Astrocyte of the spinal cord (primary cell): ENCODE results near the gene A4GALT.

Source experiments
- DNase-seq: peaks from one replicate; pipeline ENCODE4 v3.0.0; 2011; ENCODE audit warnings: low read depth, low spot score
- H3K4me3 ChIP-seq: 2 replicates; pipeline ENCODE4 v1.5.1; 2011; ENCODE audit warnings: low read depth, mild to moderate bottlenecking, low read length, moderate library complexity
- in situ Hi-C: cut with HindIII; loops from 2 replicates; pipeline ENCODE4 v1.10.0; 2017; ENCODE audit warnings: low sequenced_read_pairs
- TF ChIP-seq, protein P1 (sequence below): IDR thresholded peaks from 2 replicates; pipeline ENCODE4 v1.5.1; 2012; ENCODE audit warnings: low read depth, mild to moderate bottlenecking, low read length, inconsistent platforms

The A4GALT gene

DNA sequence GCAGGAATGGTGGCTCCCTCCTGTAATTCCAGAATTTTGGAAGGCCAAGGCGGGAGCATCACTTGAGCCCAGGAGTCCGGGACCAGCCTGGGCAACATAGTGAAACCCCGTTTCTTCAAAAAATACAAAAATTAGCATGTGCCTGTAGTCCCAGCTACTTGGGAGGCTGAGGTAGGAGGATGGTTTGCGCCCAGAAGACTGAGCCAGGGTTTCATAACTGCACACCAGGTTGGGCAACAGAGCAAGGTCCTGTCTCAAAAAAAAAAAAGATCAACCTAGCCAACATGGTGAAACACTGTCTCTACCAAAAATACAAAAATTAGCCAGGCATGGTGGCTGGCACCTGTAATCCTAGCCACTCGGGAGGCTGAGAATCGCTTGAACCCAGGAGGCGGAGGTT, 6.4 kb downstream of the A4GALT start:
- in situ Hi-C loops = no loop called here
- no peak overlapping the region for H3K4me3 ChIP-seq
- TF ChIP-seq, protein P1, sequence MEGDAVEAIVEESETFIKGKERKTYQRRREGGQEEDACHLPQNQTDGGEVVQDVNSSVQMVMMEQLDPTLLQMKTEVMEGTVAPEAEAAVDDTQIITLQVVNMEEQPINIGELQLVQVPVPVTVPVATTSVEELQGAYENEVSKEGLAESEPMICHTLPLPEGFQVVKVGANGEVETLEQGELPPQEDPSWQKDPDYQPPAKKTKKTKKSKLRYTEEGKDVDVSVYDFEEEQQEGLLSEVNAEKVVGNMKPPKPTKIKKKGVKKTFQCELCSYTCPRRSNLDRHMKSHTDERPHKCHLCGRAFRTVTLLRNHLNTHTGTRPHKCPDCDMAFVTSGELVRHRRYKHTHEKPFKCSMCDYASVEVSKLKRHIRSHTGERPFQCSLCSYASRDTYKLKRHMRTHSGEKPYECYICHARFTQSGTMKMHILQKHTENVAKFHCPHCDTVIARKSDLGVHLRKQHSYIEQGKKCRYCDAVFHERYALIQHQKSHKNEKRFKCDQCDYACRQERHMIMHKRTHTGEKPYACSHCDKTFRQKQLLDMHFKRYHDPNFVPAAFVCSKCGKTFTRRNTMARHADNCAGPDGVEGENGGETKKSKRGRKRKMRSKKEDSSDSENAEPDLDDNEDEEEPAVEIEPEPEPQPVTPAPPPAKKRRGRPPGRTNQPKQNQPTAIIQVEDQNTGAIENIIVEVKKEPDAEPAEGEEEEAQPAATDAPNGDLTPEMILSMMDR = no peak
- no peak for DNase-seq

DNA sequence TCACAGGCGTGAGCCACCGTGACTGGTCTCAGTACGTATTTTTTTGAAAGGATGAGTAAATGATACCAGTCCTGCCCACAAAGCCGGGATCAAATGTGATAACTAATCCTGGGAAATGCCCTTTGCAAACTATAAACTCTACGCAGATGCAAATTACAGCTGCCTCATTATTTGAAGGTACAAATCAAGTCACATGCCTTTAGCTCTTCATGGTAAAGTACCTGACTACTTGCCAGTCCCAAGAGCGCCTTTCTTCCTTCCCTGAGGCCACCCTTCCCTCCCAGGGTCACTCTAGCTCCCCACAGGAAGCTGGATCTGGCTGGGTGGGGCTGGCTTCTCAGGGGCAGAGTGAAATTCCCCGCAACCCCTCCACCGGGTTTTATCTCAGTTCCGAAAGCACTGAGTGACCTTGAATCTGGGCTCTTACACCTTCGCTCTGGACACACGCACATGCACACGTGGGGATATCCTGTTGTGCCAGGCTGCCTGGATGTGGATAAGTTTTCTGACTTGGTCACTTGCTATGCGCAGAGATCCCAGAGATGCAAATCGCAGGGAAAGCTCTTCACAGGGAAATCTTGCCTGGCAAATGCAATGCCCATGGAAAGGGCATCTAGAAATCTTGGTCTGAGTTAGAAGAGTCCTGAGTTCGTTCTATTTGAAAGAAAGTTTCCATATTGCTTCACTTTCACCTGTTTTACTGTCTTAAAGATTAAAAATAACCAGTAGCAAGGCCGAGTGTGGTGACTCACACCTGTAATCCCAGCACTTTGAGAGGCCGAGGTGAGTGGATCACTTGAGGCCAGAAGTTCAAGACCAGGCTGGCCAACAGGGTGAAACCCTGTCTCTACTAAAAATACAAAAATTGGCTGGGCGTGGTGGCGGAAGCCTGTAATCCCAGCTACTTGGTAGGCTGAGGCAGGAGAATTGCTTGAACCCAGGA, 8.5 kb downstream of the A4GALT start:
- TF ChIP-seq, protein P1 = no peak
- DNase-seq = no peak
- in situ Hi-C loops = no loop called here
- no peak overlapping the region for H3K4me3 ChIP-seq

DNA sequence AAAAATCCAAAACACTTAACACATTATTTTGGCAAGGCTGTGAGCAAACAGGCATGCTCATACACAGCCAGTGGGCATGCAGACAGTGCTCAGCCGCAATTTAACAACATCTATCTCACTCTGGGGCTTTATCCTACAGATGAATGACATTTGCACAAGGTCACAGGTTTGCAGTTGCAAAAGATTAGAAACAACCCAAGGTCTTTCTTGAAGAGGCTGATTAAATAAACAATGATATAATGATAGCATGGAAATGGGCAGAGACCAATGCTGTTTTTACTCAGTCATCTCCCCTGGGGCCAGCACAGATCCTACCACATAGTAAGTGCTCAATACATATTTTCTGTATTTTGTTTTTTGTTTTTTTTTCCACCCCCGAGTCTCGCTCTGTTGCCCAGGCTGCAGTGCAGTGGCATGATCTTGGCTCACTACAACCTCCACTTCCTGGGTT, 9.4 kb downstream of the A4GALT start:
- in situ Hi-C loops = no loop called here
- TF ChIP-seq, protein P1 = no peak
- no peak for DNase-seq
- H3K4me3 ChIP-seq = no peak overlapping the region

DNA sequence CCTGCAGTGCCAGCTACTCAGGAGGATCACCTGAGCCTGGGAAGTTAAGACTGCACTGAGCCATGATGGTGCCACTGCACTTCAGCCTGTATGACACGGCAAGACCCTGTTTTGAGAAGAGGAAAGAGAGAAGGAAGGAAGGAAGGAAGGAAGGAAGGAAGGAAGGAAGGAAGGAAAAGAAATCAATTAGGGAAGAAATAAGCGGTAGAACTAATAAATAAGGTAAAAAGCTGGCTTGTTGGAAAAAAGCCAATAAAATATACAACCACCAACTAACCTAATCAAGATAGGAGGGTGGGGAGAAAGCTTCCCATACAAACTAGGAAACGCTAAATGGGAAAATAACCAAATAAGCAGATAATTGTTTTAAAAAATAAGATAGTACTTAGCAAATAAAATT, 12.3 kb downstream of the A4GALT start:
- in situ Hi-C loops = no loop called here

DNA sequence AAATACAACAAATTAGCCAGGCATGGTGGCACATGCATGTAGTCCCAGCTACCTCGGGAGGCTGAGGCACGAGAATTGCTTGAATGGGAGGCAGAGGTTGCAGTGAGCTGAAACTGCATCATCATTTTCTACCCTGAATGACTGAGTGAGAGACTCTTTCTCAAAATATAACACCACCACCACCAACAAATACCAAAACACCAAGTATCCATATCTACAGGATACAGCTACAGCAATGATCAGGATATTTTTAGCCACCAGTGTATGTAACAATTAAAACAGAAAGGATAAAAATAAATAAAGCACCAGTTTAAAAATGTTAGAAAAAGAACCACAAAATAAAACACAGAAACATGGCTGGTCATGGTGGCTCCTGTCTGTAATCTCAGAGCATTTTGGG, 13.2 kb downstream of the A4GALT start:
- no peak overlapping the region for H3K4me3 ChIP-seq
- in situ Hi-C loops = no loop called here
- TF ChIP-seq, protein P1 = no peak
- DNase-seq = no peak

More for the DNA sequence above, 12.3 kb downstream of the A4GALT start:
- TF ChIP-seq, protein P1 = no peak
- H3K4me3 ChIP-seq = no peak overlapping the region
- no peak for DNase-seq

DNA sequence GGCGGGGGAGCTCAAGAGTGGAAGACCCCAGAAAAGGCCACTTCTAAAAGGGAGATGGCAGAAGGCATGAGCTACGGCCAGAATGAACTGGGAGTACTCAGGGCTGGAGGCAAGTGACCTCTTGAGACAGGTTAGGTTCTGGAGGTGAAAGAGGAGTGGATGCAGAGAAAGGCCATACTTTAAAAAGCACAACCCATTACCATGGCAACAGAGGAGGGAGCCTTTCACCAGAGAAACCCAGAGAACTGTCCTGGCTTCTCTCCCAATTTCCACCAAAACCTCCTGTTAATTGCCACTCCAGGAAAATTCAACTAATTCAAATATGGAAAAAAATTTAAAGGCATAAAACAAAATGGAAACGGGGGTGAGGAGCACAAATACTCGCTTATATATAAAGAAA, 15.8 kb downstream of the A4GALT start:
- H3K4me3 ChIP-seq = no peak overlapping the region
- in situ Hi-C loops = no loop called here
- no peak for DNase-seq
- TF ChIP-seq, protein P1 = no peak
